GM18517 (cell line): Measurements from ENCODE around the gene COL4A2.
"Not testable (repeated sequence)": the region's sequence is repeated elsewhere in the genome, so short reads cannot be mapped to it uniquely, and the experiment has no call there.

Source experiments
- ATAC-seq: cut with Tn5 transposase; IDR thresholded peaks from one replicate; pipeline ENCODE4 v1.9.1; 2021; ENCODE audit warnings: mild to moderate bottlenecking, moderate library complexity; ENCODE audit not compliant: unreplicated experiment

COL4A2 gene

DNA sequence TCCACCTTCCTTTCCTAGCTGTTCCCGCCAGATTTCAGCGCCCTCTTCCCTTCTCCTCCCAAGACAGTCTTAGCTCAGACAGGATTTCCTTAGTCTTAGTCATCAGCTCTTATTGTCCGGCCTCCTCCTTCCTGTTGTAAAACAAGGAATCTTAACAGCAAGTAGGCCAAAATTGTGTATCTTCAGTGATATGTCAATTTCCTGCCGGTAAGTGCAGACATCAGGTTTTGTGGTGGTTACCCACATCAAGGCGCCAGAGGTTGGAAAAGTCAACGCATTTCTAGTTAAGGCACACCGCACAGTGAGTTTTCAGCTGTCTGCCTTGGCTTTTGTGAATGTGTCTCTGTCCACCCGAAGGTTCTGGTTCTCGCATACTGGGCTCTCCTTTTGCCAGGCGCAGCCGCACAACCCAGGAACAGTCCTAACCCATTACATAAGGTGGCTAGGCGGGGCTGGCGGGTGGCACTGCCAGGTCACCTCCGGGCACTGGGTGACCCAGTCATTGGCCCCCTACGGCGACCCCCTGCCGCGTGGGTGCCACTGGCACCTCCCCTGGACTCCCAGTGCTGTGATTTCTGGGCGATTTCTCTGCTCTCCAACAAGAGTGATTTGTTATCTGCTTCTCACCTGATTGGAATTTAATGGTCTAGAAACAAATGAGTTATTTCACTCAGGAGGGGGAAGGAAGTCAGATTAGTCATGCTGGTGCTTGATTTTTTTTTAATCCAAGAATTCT is 12.9 kb downstream of the COL4A2 start:
- no peak for ATAC-seq

GRCh38 chr13:110320645-110321044 is 13.6 kb downstream of the COL4A2 start:
- no peak for ATAC-seq

DNA sequence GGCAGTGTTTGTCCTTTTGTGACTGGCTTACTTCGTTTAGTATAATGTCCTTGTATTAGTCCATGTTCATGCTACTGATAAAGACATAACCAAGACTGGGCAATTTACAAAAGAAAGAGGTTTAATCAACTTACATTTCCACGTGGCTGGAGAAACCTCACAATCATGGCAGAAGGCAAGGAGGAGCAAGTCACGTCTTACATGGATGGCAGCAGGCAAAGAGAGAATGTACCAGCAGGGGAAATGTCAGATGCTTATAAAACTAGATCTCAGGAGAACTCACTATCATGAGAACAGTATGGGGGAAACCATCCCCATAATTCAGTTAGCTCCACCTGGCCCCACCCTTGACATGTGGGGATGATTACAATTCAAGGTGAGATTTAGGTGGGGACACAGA is 14.5 kb downstream of the COL4A2 start:
- not testable (repeated sequence) for ATAC-seq

- no peak for ATAC-seq
These were observed 15.2 kb downstream of the COL4A2 start for GRCh38 chr13:110322126-110322827.

DNA sequence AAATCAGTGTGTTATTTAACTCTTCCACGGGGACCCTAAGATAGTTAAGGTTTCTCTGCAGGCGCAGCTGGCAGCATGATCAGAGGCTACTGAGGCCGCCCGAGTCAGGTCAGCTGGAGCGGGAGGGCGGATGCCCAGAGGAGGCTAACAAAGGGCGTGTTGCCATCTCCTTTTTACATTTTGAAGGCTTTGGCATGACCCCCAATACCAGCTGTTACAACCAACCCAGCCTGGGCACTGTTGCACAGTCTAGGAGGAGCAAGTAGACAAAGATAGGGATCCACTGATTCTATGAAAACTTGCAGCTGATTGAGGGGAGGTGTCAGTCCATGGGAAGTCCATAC is 15.7 kb downstream of the COL4A2 start:
- no peak for ATAC-seq

DNA sequence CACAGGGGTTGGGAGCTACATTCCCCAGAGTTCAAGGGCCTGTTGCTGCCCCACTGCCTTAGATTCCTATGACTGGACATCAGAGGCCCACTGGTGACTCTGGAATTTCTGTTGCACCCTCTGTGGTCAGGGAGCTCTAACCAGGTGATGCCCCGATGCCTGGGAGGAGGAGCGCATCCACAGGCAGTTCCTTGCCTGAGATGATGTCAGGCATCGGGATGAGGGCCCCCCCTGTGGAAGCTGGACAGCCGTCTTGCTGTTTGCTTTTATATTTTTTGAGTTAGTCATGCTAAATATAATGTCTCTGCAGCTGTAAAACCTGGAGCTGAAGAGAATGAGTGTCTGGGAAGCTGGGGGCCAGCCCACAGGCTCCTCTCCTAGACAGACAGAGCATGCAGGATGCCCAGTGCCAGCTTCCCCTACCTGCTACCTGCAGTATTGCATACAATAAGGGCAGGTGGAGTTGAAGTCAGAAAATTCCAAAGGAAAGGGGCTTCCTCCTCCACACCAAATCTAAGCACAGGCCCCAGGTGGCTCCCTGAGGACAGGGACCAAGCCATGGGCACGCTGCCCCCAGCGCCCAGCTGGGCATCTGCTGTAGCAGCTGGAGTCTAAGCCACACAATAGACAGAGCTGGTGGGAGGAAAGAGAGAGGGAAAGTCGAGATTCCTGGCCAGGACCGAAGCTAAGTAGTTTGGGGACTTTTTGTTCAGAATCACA is 16.2 kb downstream of the COL4A2 start:
- no peak for ATAC-seq

DNA sequence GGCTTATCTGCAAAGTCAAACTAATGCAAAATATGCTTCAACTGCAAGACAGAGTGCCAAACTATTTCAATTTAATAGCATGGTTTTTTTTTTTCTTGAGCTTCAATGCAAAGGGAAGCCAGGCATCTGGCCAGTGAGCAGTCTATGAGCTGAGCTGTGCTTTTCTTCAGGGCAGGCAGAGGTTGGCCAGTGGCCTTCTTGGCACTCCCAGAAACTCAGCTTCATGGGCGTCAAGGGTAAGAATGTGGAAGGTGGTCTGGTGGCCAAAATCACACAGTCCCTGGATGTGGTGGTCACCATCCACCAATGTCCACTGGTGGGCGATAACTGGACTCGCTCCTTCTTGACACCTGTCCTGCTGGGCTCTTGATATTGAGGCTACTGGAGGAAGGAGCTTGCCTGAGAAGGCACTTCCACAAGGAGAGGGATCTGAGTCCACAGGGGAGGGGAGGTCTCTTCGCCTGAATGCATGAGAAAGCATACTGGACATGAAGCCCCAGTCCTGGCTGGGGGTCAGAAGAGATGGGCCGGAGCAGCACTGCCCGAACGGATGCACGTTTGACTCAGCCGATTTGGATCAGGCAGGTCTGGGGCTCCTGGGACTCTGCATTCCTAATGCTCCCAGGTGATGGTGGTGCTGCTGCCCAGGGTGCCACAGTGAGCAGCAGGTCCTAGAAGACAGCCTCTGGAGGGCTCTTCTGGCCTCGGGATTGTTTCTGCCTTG is 17.1 kb downstream of the COL4A2 start:
- ATAC-seq: no peak

DNA sequence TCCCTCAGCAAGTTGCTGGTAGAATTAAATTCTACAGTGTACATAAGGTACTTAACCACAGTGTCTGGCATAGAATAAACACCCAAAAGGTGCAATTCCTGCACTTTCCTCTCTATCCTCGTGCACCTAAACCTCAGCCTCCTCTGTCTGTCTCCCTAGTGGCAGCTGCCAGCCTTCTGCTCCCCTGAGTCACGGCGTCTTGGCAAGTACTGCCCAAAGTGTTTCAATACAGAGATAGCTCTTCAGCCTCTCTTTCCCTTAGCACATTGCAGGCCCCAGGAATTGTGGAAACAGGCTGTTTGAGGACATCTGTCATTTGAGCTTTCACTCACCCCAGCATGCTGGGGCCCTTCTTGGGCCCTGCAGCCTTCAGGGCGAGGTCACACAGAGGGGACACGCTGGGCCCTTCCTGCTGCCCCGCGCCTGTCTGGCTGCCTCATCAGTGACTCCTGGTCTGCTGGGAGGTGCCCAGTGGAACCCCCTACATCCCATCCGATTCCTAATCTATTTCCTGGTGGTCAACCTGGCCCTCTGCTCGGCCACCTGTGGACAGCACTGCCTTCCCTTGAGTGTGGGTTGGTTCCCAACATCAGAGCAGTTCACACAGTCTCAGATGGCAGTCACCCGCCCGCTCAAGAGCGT is 19.3 kb downstream of the COL4A2 start:
- no peak for ATAC-seq

DNA sequence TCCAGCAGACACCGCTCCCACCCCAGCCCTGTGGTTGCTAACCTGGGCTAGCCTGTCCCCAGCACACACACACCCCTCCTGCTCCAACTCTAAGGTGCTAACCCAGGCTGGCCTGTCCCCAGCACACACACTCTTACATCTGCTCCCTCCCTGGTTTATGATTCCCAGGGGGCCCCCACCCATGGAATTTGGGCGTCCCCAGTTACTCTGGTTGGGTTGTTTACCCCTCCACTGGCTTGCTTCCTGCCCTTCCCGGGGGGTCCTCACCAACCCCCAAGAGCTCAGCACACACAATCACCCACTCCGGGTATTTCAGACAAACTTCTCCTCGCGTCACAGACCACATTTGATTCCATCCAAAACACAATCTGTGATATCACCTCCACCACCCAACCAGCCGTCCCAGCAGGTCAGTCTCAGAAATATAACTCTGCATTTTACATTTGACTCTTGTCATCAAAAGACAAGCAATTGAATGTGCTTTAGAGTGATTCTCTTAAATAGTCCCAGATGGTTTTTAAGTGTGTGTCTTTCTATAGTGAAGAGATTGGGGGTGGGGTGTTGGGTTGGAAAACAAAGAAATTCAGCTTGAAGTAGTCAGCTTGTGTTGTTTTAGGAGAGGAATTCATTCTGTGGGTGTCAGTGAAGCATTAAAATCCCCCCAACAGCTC is 20.1 kb downstream of the COL4A2 start:
- ATAC-seq: no peak

- no peak for ATAC-seq
These were observed 21.5 kb downstream of the COL4A2 start for GRCh38 chr13:110328573-110328972.

DNA sequence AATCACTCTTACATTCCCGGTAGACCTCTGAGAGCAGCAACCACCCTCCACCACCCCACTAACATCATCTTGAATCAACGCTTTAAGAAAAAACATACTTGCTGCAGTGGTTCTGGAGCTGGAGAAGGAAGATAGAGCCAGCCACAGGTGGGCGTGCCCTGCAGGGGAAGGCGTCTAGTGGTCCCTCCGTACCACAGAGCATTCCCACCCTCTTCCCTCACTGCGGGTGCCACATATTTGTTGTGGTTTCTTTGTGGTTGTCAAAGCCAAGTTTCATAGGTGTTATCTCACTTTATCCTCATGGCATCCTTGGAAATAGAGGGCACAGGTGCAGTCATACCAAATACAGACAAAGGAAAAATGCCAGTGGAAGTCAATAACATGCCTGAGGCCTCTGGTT is 22.2 kb downstream of the COL4A2 start:
- no peak for ATAC-seq

- no peak for ATAC-seq
These were observed 22.8 kb downstream of the COL4A2 start for GRCh38 chr13:110329798-110330461.

GRCh38 chr13:110330491-110331011 is 23.5 kb downstream of the COL4A2 start:
- no peak for ATAC-seq

GRCh38 chr13:110331362-110331761 is 24.3 kb downstream of the COL4A2 start:
- ATAC-seq: no peak

GRCh38 chr13:110332750-110333149 is 25.7 kb downstream of the COL4A2 start:
- no peak for ATAC-seq

GRCh38 chr13:110333837-110334236 is 26.8 kb downstream of the COL4A2 start:
- no peak for ATAC-seq

GRCh38 chr13:110334256-110334655 is 27.2 kb downstream of the COL4A2 start:
- ATAC-seq: no peak

GRCh38 chr13:110334841-110335490 is 27.9 kb downstream of the COL4A2 start:
- ATAC-seq: no peak

DNA sequence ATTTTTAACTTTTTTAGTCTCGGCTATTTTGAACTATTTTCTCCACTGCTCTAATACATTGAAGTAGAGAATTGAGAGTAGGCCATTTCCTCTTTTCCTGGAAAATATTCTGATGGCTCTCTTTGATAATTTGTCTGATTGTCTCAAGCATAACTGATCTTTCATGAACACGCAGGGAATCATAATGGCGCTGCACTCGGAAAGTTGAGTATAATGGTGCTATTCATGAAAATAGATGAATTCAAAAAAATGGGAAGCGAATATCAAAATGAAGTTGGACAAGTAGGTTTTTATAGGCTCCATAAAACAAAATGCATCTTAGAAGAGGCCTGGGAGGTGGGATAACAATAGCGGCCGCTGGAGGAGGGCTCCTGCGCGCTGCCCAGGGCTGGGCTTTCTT is 29.0 kb downstream of the COL4A2 start:
- no peak for ATAC-seq
